Measurements from ENCODE around the gene FOXK1.

- no peak for TF ChIP-seq CTCF (IDR thresholded peaks at IDR 0.05; ENCODE audit: low read depth, low read length)
- TF ChIP-seq EZH2phosphoT487 (IDR thresholded peaks at IDR 0.05; ENCODE audit: low read depth), result no peak
Observed at GRCh38 chr7:4734587-4735345, 52.7 kb downstream of the FOXK1 start.
